IPS DF 6.9 (cell line): ENCODE data around the gene DLK2.
"Not testable (repeated sequence)": the region's sequence is repeated elsewhere in the genome, so short reads cannot be mapped to it uniquely, and the experiment has no call there.

Source experiments
- DNase-seq: peaks from one replicate; pipeline ENCODE4 v3.0.0-alpha.2; 2013; ENCODE audit warnings: low read depth, low spot score
- H3K27ac ChIP-seq: one replicate; pipeline ENCODE4 v1.5.1; 2013; ENCODE audit warnings: low read length, control low read depth
- H3K27me3 ChIP-seq: 2 replicates; pipeline ENCODE4 v1.6.1; 2013; ENCODE audit warnings: mild to moderate bottlenecking, low read length; ENCODE audit not compliant: control insufficient read depth, insufficient read depth
- H3K36me3 ChIP-seq: 2 replicates; pipeline ENCODE4 v1.6.1; 2013; ENCODE audit warnings: low read length; ENCODE audit not compliant: control insufficient read depth, insufficient read depth
- H3K4me1 ChIP-seq: 2 replicates; pipeline ENCODE4 v1.6.1; 2013; ENCODE audit warnings: low read length; ENCODE audit not compliant: control insufficient read depth, insufficient read depth
- H3K4me3 ChIP-seq: 2 replicates; pipeline ENCODE4 v1.5.1; 2013; ENCODE audit warnings: mild to moderate bottlenecking, low read length
- H3K9me3 ChIP-seq: 2 replicates; pipeline ENCODE4 v1.6.1; 2013; ENCODE audit warnings: low read length, inconsistent platforms; ENCODE audit not compliant: control insufficient read depth, insufficient read depth
- WGBS: extraction: QIAGEN DNeasy Blood & Tissue Kit; methylation state at CpG from one replicate; pipeline ENCODE4 v1.1.7; 2013; ENCODE audit warnings: mixed read lengths, missing lambda C conversion rate; ENCODE audit not compliant: insufficient read length, insufficient coverage; 5-methylcytosine and 5-hydroxymethylcytosine counted together

The DLK2 gene, protein sequence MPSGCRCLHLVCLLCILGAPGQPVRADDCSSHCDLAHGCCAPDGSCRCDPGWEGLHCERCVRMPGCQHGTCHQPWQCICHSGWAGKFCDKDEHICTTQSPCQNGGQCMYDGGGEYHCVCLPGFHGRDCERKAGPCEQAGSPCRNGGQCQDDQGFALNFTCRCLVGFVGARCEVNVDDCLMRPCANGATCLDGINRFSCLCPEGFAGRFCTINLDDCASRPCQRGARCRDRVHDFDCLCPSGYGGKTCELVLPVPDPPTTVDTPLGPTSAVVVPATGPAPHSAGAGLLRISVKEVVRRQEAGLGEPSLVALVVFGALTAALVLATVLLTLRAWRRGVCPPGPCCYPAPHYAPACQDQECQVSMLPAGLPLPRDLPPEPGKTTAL

DNA sequence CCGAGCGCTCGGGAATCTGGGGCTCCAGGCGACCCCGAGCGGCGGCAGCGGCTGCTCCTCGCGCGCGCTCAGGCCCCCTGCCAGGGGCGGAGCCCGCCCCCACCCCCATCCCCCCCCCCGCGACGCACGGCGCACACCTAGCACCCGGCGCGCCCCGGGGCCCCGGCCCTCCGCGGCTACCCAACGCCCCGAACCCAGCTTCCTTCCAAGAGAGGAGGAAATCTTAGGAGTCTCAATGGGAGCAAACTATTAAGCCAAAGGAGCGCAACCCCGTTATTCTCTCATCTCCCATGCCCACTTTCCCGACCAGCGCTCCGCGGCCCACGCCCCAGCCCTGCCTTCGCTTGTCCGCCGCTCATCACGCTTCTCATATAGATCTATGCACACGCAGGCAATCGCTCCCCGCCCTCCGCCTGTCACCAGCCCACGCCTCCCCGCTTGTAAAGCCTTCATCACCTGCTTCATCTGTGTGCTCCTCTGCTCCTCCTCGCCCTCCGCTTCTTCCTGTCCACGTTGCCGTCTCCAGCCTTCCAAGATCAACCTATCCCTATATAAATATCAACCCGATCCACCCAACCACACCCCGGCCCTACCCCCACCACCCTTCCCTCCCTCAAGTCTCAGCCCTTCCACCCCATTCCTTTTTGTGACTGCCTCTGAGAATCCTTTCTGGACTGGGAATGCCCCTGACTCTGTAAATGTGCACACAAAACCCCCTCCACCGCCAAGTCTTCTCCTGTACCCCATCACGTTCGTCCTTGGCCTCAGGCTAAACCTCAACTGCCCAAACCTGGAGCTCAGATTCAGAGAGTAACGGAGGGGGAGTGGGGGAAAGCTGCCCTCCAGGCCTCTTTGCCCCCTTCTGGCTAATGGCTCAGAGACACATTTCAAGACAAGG lies at the start of gene DLK2:
Gene DLK2 (minus strand): TSS at position 18 of the 898 bp plus-strand sequence. CDS start 723 bp downstream, outside the sequence.
- Histone ChIP-seq H3K9me3 (no peaks in the 10 kb centered on the region), H3K27ac (no peak within 1 kb of the TSS), H3K27me3 (peaks cover 7% of the 10 kb centered on the region), H3K36me3 (0 out of 2 replicates have a peak, but pooled peaks cover 3% of the 10 kb centered on the region), H3K4me1 (no peaks in the 10 kb centered on the region; the same call in 1 of the 2 replicates), H3K4me3 (peak within 1 kb of the TSS; percentile 42; the same call in 1 of the 2 replicates)
- DNase-seq, result no peak
- 100% methylated on average over 2 of the region's 55 CpGs for WGBS

DNA sequence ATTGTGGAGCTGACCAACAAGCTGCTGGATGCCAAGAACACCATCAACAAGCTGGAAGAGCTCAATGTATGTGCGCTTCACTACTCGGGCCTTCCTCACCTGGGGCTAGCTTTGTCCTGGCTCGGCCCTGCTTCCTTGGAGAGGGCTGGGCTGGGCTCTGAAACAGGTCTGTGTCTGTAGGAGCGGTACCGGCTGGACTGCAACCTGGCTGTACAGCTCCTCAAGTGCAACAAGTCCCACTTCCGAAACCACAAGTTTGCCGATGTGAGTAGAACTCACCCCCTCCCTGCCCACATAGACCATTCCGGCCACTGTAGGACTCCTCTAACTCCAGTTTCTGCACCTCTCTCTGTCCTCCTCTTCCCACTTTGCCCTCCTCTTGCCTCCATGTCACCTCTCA lies 48.1 kb upstream of the DLK2 start:
- Histone ChIP-seq H3K36me3 (peaks cover 43% of the 10 kb centered on the region), H3K9me3 (no peaks in the 10 kb centered on the region), H3K27ac (no peak overlapping the region), H3K27me3 (no peaks in the 10 kb centered on the region), H3K4me1 (no peaks in the 10 kb centered on the region), H3K4me3 (no peak overlapping the region)
- no CpG with 5 or more reads among the region's 8 CpGs for WGBS
- no peak for DNase-seq

DNA sequence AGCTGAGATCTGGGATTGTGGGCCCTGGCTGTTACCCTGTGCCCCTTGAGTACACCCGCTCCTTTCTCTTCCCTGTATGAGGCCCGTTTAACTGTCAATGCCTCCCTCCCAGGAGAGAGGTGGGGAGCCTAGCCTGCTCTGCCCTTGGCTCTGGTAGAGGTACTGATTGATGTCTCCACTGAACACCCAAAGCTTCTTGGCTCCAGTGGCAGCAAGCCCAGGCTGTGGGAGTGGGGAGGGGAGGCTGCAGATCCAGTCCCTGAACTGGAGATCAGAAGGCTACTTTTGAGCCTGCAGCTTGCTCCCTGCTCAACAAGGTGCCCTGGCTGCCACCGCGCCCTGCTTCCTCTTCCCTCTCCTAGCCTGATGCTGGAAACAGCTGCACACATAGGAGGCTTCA lies 47.3 kb upstream of the DLK2 start:
- no CpG with 5 or more reads among the region's 4 CpGs for WGBS
- peaks cover 43% of the 10 kb centered on the region for H3K36me3 ChIP-seq
- H3K27me3 ChIP-seq, result no peaks in the 10 kb centered on the region
- H3K27ac ChIP-seq, result no peak overlapping the region
- no peak overlapping the region for H3K4me3 ChIP-seq
- H3K4me1 ChIP-seq, result no peaks in the 10 kb centered on the region
- no peak for DNase-seq
- H3K9me3 ChIP-seq, result no peaks in the 10 kb centered on the region

DNA sequence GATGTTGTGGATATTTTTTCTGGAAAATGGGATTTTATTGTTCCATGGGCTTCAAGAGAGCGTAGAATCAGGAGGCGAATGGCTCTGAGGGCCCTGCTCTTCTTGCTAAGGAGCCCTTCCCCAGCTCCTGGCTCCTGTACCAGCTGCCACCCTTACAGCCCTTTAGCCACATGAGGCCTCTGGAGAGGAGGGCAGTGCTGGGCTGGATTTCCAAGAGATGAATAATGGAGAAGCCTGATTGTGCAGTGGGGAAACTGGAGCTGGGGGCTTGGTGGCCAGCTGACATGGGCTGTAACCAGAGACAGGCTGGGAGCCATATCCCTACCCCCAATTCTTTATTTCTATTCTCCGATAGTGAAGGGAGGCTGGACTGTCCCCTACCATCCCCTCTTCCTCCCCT lies 45.6 kb upstream of the DLK2 start:
- Histone ChIP-seq H3K4me1 (peaks cover 5% of the 10 kb centered on the region), H3K4me3 (no peak overlapping the region), H3K27ac (no peak overlapping the region), H3K27me3 (no peaks in the 10 kb centered on the region), H3K36me3 (peaks cover 43% of the 10 kb centered on the region), H3K9me3 (no peaks in the 10 kb centered on the region)
- no CpG with 5 or more reads among the region's 3 CpGs for WGBS
- DNase-seq, result no peak

GRCh38 chr6:43499028-43499815 lies 43.9 kb upstream of the DLK2 start:
- no peak for DNase-seq
- H3K36me3 ChIP-seq, result peaks cover 31% of the 10 kb centered on the region
- no peak overlapping the region for H3K27ac ChIP-seq
- no peaks in the 10 kb centered on the region for H3K9me3 ChIP-seq
- H3K4me1 ChIP-seq, result peaks cover 10% of the 10 kb centered on the region
- WGBS, result no CpG with 5 or more reads among the region's 12 CpGs
- H3K27me3 ChIP-seq, result no peaks in the 10 kb centered on the region
- no peak overlapping the region for H3K4me3 ChIP-seq

- peaks cover 26% of the 10 kb centered on the region for H3K36me3 ChIP-seq
- DNase-seq, H3K4me3 ChIP-seq, H3K9me3 ChIP-seq, H3K4me1 ChIP-seq, H3K27me3 ChIP-seq, H3K27ac ChIP-seq: not testable (repeated sequence)
- no CpG with 5 or more reads among the region's 5 CpGs for WGBS
Observed at GRCh38 chr6:43498291-43498690, 42.9 kb upstream of the DLK2 start.

DNA sequence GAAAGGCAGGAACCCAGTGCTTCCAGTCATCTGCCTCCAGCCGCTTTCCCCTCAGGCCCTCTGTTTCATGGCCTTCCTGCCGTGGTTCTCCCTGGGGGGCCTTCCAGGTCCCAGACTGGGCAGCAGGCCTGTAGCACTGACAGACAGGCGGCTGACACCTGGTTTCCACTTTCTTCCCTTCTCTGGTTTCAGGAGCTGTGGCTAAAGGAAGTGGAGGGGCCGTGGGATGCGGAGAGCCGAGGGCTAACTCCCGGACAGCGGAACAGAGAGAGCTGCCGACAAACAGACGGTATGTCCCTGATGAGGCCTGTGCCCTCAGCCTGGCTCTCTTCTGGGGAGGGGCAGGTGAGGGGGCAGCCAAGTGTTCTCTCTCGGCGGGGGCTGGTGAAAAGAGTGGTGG lies 42.3 kb upstream of the DLK2 start:
- peaks cover 10% of the 10 kb centered on the region for H3K4me1 ChIP-seq
- no peak overlapping the region for H3K27ac ChIP-seq
- H3K27me3 ChIP-seq, result no peaks in the 10 kb centered on the region
- H3K36me3 ChIP-seq, result peaks cover 20% of the 10 kb centered on the region
- no peak overlapping the region for H3K4me3 ChIP-seq
- no CpG with 5 or more reads among the region's 12 CpGs for WGBS
- DNase-seq, result no peak
- H3K9me3 ChIP-seq, result no peaks in the 10 kb centered on the region

GRCh38 chr6:43497129-43497396 lies 41.7 kb upstream of the DLK2 start:
- no peaks in the 10 kb centered on the region for H3K27me3 ChIP-seq
- DNase-seq, result no peak
- WGBS, result no CpG with 5 or more reads among the region's 6 CpGs
- H3K9me3 ChIP-seq, result no peaks in the 10 kb centered on the region
- no peak overlapping the region for H3K4me3 ChIP-seq
- H3K4me1 ChIP-seq, result peaks cover 10% of the 10 kb centered on the region
- H3K36me3 ChIP-seq, result peaks cover 15% of the 10 kb centered on the region
- H3K27ac ChIP-seq, result no peak overlapping the region

- H3K27ac ChIP-seq, result no peak overlapping the region
- no CpG with 5 or more reads among the region's 18 CpGs for WGBS
- no peaks in the 10 kb centered on the region for H3K27me3 ChIP-seq
- peaks cover 10% of the 10 kb centered on the region for H3K4me1 ChIP-seq
- peaks cover 15% of the 10 kb centered on the region for H3K36me3 ChIP-seq
- DNase-seq, result no peak
- H3K4me3 ChIP-seq, result no peak overlapping the region
- H3K9me3 ChIP-seq, result no peaks in the 10 kb centered on the region
Observed at GRCh38 chr6:43496370-43497128, 41.2 kb upstream of the DLK2 start.
